ENCODE results near the gene VAV1.

VAV1 gene

GRCh38 chr19:6887316-6887715, 114.8 kb downstream of the VAV1 start, which contains the start of gene ADGRE1:
TSS of gene ADGRE1 (plus strand) at chr19:6887579. CDS start at chr19:6887609, 30 bp downstream.
- no peak for DNase-seq

GRCh38 chr19:6888967-6889366, 116.5 kb downstream of the VAV1 start:
- DNase-seq: no peak

- no peak for DNase-seq
Observed at GRCh38 chr19:6890401-6890913, 117.9 kb downstream of the VAV1 start.

- DNase-seq: no peak
Observed at GRCh38 chr19:6890938-6891337, 118.4 kb downstream of the VAV1 start.

GRCh38 chr19:6891761-6892385, 119.4 kb downstream of the VAV1 start:
- DNase-seq: no peak

GRCh38 chr19:6894313-6894712, 121.8 kb downstream of the VAV1 start:
- no peak for DNase-seq

- DNase-seq: no peak
Observed at GRCh38 chr19:6903446-6903845, 130.9 kb downstream of the VAV1 start.

- DNase-seq: no peak
Observed at GRCh38 chr19:6906559-6907060, 134.1 kb downstream of the VAV1 start.

Data from amygdala (tissue), 56 donors.